AG09309 (cell line): ENCODE measurements around the gene PCSK7.

Experiments
- DNase-seq: peaks from one replicate; pipeline ENCODE4 v3.0.0-alpha.2; 2010; ENCODE audit warnings: low read depth
- H3K4me3 ChIP-seq: 2 replicates; pipeline ENCODE4 v1.5.1; 2011; ENCODE audit warnings: mild to moderate bottlenecking, low read depth, low read length, moderate library complexity; ENCODE audit not compliant: control insufficient read depth
- TF ChIP-seq, protein P1 (sequence below): IDR thresholded peaks from 2 replicates; pipeline ENCODE4 v1.5.1; 2011; ENCODE audit warnings: mild to moderate bottlenecking, low read depth, low read length, inconsistent platforms; ENCODE audit not compliant: insufficient read depth, control insufficient read depth; ENCODE audit errors: missing control alignments

Gene PCSK7

GRCh38 chr11:117191680-117192400, 40.0 kb downstream of the PCSK7 start:
- TF ChIP-seq, protein P1, sequence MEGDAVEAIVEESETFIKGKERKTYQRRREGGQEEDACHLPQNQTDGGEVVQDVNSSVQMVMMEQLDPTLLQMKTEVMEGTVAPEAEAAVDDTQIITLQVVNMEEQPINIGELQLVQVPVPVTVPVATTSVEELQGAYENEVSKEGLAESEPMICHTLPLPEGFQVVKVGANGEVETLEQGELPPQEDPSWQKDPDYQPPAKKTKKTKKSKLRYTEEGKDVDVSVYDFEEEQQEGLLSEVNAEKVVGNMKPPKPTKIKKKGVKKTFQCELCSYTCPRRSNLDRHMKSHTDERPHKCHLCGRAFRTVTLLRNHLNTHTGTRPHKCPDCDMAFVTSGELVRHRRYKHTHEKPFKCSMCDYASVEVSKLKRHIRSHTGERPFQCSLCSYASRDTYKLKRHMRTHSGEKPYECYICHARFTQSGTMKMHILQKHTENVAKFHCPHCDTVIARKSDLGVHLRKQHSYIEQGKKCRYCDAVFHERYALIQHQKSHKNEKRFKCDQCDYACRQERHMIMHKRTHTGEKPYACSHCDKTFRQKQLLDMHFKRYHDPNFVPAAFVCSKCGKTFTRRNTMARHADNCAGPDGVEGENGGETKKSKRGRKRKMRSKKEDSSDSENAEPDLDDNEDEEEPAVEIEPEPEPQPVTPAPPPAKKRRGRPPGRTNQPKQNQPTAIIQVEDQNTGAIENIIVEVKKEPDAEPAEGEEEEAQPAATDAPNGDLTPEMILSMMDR, result no peak
- no peak overlapping the region for H3K4me3 ChIP-seq
- DNase-seq, result no peak

- no peak for DNase-seq
- TF ChIP-seq, protein P1, result no peak
- no peak overlapping the region for H3K4me3 ChIP-seq
These were observed 41.8 kb downstream of the PCSK7 start for GRCh38 chr11:117189941-117190544.

- DNase-seq, result no peak
- TF ChIP-seq, protein P1, result no peak
- H3K4me3 ChIP-seq, result no peak overlapping the region
These were observed 42.5 kb downstream of the PCSK7 start for GRCh38 chr11:117189191-117189940.

- DNase-seq, result no peak
- TF ChIP-seq, protein P1, result no peak
- H3K4me3 ChIP-seq, result no peak overlapping the region
These were observed 43.2 kb downstream of the PCSK7 start for GRCh38 chr11:117188620-117189081.

GRCh38 chr11:117187799-117188481, 43.9 kb downstream of the PCSK7 start:
- TF ChIP-seq, protein P1, result no peak
- DNase-seq, result no peak
- H3K4me3 ChIP-seq, result no peak overlapping the region

DNA sequence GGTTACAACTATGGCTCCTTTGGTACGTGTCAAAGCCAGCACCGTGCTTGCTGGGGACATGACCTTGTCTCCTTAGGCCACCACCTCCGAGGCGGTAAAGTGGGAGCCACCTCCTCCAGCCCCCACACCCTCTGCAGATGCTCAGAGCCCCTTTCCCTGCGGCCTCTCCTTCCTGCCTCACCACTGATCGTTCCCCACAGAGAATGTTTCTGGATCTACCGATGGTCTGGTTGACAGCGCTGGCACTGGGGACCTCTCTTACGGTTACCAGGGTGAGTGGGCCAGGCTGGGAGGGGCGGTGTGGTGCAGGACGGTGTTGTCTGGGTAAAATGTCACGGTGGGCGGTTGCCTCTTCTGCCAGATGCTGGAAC, 44.5 kb downstream of the PCSK7 start:
- TF ChIP-seq, protein P1, result no peak
- no peak for DNase-seq
- H3K4me3 ChIP-seq, result no peak overlapping the region
